GM13976 (cell line): ENCODE results near the gene RRAD.
A peak's percentile ranks its signal among the peaks of the same experiment; 100 is the strongest.
"Not testable (repeated sequence)": the region's sequence is repeated elsewhere in the genome, so short reads cannot be mapped to it uniquely, and the experiment has no call there.

Experiments used
- DNase-seq: peaks from one replicate; pipeline ENCODE4 v3.0.0; 2012; ENCODE audit warnings: low spot score
- CTCF ChIP-seq: IDR thresholded peaks from 2 replicates; pipeline ENCODE4 v1.5.1; 2012; ENCODE audit warnings: borderline replicate concordance, mild to moderate bottlenecking; ENCODE audit not compliant: insufficient read depth; ENCODE audit errors: extremely low read depth, missing control alignments, control extremely low read depth
- in situ Hi-C: fragments of 300-500 bp; cut with MboI; formaldehyde crosslinking; loops from one replicate; pipeline ENCODE4 v1.12.0; 2022; ENCODE audit warnings: low sequenced_read_pairs, mixed read lengths, inconsistent platforms; ENCODE audit not compliant: unreplicated experiment

RRAD gene

GRCh38 chr16:66925322-66925840, at the start of gene RRAD:
Gene RRAD (minus strand): TSS chr16:66925535. CDS start chr16:66925179, 356 bp downstream.
- DNase-seq, result peak; percentile 63
- in situ Hi-C loops, result no loop called here
- TF ChIP-seq CTCF, result no peak

GRCh38 chr16:66974932-66975246, 49.6 kb upstream of the RRAD start:
- in situ Hi-C loops, result loop anchor here (25.0 kb wide), 2 partner anchors 187 to 437 kb away; partner anchors contain the start of genes B3GNT9, FBXL8, HSF4 and NOL3

GRCh38 chr16:66974156-66974931, 49.0 kb upstream of the RRAD start:
- in situ Hi-C loops, result loop anchor here (25.0 kb wide), 2 partner anchors 188 to 438 kb away; partner anchors contain the start of genes B3GNT9, FBXL8, HSF4 and NOL3
- DNase-seq, result not testable (repeated sequence)

More at GRCh38 chr16:66974932-66975246, 49.6 kb upstream of the RRAD start:
- DNase-seq, result not testable (repeated sequence)

- DNase-seq, result no peak
- in situ Hi-C loops, result loop anchor here (25.0 kb wide), 2 partner anchors 189 to 439 kb away; partner anchors contain the start of genes B3GNT9, FBXL8, HSF4 and NOL3
- TF ChIP-seq CTCF, result no peak
Measured at GRCh38 chr16:66973716-66974115, 48.4 kb upstream of the RRAD start.

- in situ Hi-C loops, result loop anchor here (25.0 kb wide), 2 partner anchors 189 to 439 kb away; partner anchors contain the start of genes B3GNT9, FBXL8, HSF4 and NOL3
- no peak for DNase-seq
- no peak for TF ChIP-seq CTCF
Measured at GRCh38 chr16:66972983-66973382, 47.6 kb upstream of the RRAD start.

GRCh38 chr16:66970775-66971720, 45.7 kb upstream of the RRAD start:
- DNase-seq, result no peak
- no peak for TF ChIP-seq CTCF
- in situ Hi-C loops, result loop anchor here (25.0 kb wide), 2 partner anchors 191 to 441 kb away; partner anchors contain the start of genes B3GNT9, FBXL8, HSF4 and NOL3

- in situ Hi-C loops, result loop anchor here (25.0 kb wide), 2 partner anchors 193 to 443 kb away; partner anchors contain the start of genes B3GNT9, FBXL8, HSF4 and NOL3
- TF ChIP-seq CTCF, result no peak
- DNase-seq, result no peak
Measured at GRCh38 chr16:66968847-66969246, 43.5 kb upstream of the RRAD start.
